Activated gamma-delta T cell (primary cell): ENCODE measurements around the gene DNM3.

Experiments used
- DNase-seq: peaks from one replicate; lab custom pipeline; 2025; lab: John Stamatoyannopoulos, UW

Gene DNM3

DNA sequence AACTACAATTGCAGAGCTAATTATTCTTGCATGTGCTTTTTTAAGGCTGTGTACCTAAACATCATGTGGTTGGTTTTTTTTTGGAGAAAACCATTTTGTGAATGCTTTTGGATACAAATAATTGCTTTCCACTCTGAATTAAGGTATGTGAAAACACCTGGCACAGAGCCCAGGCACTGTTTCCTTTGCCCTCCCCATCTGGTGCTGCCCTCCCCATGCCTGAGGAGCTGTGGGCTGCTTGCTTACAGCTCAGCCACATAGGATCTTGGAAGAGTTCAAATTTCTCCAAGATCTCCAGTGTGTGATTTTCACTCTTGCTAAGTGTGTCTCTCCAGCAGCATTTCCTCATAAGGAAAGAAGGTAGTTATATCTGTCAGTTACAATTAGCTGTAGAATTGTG lies 27.8 kb downstream of the DNM3 start:
- DNase-seq, result no peak

DNA sequence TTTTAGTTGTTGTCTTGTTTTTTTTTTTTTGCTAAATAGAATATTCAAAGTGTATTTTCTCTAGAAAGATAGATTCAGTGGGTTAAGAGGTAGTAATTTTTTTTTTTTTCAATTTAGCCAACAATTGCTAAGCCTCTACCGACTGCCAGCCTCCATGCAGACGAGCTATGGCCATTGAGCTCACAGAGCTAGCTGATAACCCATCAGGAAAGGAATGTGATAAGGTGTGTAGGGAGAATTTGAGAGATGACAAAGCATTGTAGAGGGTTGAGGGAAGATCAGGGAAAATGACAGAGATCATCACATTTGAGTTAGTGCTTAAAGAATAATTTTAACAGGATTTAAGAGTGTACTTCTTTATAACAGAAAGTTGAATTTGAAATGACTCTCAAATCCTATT lies 30.6 kb downstream of the DNM3 start:
- no peak for DNase-seq

DNA sequence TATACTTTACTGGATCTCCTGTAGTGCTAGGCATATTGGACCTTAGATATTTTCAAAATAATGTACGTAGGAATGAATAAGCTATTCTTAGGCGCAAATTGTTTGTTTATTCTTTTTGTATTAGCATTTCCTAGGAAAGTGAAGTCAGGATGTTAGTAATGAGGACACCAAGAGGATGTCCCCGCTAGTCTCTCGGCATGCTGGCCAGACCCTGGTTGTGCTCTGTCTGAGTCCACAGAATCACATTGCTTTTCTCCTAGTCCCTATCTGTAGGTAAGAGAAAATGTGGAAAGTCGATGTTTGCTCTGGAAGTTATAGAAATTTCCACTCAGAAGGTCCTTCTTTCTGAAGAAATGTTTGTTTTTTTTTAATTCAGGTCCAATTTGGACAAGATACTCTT lies 31.1 kb downstream of the DNM3 start:
- no peak for DNase-seq

DNA sequence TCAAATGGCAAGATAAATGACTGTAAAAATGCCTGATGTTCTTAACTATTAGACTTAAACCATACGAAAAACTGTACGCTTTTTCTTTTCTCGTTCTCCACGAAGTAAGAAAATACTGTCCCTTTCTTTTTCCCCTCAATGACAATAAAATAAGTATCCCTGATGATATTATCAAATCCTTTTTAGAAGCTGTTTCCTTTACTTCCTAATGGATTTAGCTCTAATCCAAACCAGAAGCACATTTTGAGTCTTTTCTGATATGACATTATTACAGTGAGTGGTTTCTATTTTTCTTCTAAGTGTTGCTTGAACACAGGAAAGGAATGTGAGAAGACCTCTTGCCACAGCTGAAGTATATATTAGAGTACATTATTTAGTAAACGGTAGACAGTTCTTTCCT lies 32.4 kb downstream of the DNM3 start:
- no peak for DNase-seq

DNA sequence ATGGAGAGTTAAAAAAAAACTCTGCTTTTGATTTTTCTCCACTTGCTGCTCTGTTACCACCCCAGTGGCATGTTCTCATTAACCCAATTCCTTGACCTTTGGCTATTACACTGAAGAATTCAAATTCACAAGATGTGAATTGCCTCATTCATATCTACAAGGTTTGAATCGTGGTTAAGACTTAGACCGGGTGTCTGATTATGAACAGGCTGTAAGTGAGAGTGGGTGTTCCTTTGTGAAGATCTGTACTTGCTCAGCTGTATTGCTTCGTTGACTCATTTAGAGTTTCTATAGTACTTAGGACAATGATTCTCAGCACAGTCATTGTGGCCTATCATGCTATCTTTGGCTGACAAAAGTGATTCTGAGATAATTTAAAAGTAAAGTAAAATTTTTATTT lies 36.4 kb downstream of the DNM3 start:
- no peak for DNase-seq

- no peak for DNase-seq
These were observed 38.3 kb downstream of the DNM3 start for GRCh38 chr1:171879556-171879955.

DNA sequence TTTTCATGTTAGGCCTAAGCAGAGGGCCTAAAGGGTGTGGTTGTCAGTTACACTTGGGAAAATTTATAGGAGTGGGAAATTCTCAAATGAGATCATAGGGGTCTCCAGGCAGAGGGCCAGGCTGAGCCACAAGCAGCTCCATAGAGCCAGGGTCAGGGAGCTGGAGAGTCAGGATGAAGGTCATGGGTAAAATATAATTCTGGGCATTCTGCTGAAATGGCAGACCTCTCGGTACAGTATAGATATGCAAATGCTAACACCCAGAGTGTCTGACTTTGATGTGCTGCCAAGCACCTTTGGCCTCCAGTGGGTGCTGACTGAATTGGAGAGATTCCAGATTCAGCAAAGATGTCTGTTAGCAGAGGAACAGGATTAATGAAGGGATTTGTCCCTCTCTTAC lies 40.1 kb downstream of the DNM3 start:
- DNase-seq, result no peak

DNA sequence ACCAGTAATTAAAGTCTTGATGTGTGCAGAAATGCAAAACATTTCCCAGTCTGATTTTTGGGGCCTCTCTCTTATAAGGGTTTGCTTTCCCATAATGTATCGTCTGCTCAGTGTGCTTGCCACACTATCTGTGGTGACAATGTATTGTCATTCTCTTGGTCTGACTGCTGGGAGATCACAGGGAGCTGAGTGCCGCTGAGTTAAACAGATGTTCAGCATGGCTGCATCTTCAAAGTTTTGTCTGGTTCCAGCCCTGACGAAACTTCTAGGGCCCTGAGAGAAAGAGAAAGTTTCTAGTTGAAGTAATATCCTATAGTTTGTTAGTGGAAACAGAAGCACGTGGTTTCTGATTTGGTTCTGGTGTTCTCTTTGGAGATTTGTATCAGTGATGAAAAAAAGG lies 42.6 kb downstream of the DNM3 start:
- DNase-seq, result no peak

DNA sequence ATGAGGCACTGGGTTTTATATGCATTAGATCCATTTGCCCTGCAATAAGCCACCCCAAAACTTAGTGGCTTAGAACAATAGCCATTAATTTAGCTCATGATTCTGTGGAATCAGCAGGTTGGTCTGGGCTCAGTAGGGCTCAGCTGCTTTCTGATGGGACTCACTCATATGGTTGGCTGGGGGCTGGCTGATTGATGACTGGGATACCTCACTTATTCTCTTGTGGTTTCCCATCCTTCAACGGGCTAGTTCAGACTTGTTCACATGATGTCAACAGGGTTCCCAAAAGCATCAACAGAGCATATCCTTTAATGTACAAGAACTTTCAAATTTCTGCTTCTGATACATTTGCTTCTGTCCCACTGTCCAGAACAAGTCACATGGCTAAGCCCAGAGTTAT lies 43.2 kb downstream of the DNM3 start:
- DNase-seq, result no peak

DNA sequence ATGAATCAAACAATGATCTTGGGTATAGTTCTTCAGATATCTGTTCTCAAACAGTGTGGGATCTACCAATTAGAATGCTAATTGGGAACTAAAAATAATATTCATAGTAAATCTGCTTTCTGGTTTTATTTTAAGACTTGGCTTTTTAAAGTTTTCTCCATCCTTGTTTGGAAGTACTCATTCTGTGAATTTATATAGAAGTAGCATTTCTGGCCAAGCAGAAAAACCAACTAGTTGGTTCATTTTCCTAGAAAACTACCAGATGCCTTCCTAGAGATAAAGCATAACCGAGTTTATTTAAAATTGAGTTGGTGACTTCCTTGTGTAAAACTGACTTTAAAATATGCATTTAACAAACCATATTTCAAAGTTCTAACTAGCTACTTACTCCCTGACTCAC lies 48.8 kb downstream of the DNM3 start:
- DNase-seq, result no peak

DNA sequence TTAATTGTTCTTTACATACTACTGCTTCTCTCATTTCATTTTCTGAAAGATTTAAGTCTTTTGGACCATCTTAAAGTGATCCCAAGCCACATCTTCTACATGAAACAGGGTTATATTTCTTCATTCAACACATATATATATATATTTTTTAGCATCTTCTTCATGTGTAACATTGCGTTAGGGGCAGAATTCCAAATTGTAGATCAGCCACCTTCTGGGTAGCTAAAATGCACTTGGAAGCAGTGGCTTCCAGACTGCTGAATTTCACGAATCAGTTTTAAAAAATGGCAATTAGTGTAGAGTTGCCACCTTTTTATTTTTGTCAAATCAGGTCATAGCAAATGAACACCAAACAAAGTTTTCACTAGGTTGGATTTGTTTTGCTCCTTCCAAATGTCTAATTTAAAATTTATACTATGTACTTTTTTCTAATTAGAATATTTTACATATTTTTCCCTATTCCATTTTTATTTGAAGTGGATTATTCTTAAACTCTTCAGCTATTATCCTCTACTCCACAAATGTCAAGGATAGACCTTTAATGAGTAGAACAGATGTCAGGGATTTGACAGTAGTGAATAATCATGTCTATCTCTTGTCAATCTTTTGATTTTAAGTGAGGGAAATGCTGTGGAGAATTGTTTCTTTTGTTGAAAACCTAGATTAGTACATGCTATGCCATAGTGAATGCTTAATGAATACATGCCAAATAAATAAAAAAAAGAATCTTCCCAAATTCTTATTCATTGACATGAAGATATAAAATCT lies 55.8 kb downstream of the DNM3 start:
- no peak for DNase-seq

DNA sequence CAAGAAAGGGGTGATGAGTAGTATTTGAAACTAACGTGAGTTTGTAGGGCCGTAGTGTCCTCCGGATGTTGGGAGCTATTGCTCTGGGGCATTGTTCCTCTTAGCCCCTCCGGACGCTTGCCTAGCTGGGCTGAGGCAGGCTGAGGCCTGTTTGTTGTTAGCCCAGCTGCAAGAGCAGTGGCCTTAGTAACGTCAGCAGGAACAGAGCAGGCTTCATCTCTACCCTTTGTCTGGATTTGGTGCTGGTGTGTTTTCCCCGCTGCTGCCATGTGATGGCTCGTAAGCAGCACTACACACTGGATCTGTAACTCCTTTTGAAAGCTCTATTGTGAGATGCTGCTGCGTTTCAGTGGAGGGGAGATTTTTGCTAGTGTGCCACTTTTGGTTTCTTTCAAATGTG lies 57.6 kb downstream of the DNM3 start:
- no peak for DNase-seq

DNA sequence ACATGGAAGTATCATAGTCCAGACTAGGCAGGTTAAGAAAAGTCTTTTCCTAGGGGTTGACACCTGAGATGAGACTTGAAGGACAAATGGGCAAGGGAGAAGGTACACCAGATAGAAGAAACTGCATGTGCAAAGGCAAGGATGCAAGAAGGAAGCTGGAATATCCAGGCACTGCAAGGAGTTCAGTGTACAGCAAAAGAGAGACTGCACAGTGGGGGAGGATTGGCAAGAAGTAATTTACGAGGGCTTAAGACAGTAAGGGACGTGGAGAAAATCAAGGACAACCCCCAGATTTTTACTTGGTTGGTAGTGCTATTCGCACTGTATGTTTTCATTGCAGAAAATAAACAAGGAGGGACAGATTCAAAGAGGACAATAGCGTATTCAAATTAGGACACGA lies 58.5 kb downstream of the DNM3 start:
- DNase-seq, result no peak

GRCh38 chr1:171901245-171901644 lies 59.9 kb downstream of the DNM3 start:
- no peak for DNase-seq

DNA sequence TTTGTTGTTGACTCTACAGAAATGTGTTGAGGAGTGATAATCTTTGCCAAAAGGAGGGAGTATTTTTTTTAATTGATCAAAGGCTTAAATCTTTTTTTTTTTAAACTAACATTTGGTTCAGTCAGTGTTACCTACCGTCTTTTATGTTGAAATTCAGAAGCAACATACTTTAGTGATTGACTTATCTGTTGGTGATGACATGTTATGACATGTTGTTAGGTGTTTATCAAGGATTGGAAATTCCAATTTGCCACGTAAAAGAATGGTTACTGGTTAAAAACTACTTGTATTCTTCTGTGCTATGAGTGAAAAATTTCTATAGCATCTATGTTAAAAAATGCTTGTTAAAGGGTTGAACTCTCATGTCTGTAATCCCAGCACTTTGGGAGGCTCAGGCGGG lies 61.2 kb downstream of the DNM3 start:
- no peak for DNase-seq

GRCh38 chr1:171904778-171905450 lies 63.6 kb downstream of the DNM3 start:
- no peak for DNase-seq

- no peak for DNase-seq
These were observed 68.4 kb downstream of the DNM3 start for GRCh38 chr1:171909711-171910110.

- no peak for DNase-seq
These were observed 69.5 kb downstream of the DNM3 start for GRCh38 chr1:171910786-171911185.

DNA sequence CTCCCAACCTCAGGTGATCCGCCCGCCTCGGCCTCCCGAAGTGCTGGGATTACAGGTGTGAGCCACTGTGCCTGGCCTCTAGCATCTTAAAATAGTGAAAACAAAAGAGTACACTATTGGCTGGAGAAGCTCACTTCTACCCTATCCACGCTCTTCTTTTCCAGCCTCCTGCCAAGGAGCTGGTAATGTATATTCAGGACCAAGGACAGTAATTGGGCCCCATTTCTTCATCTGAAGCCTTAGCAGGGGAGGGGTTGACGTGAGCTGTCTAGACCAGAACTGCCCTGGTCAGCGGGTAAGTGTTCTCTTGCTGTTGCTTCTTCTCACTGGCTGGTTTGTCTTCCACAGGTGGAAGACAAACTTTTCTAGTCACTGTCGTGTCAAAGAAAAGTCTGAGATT lies 70.2 kb downstream of the DNM3 start:
- no peak for DNase-seq

DNA sequence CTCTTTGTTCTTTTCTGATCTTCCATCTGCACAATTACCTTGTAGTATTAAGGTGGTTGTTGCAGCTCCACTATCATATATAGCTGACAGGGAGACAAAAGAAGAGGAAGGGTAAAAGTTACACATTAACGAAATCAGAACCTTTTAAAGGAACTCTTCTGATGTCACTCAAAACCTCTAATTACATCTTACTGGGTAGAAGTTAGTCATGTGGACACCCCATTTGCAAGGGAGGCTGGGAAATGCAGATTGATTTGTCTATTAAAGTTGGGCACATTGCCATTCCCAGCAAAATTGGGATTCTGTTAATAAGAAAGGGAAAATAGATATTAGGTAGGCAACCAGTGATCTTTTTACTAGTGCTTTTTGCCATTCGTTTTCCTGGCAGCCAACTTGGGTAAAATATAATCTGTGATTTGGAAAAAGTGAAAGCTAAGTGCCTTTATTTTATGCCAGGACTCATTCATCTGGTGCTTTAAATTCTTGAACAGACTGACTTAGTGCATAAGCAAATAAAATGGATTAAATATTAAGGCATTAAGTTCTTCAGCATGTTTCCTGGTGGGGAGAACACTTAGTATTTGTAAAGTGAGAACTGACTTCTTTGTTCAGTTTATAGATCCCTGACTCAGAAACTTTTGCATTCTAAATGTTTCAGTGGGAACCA lies 71.3 kb downstream of the DNM3 start:
- no peak for DNase-seq

GRCh38 chr1:171913385-171913784 lies 72.1 kb downstream of the DNM3 start:
- no peak for DNase-seq

- no peak for DNase-seq
These were observed 75.0 kb downstream of the DNM3 start for GRCh38 chr1:171916315-171916771.

GRCh38 chr1:171917331-171917730 lies 76.0 kb downstream of the DNM3 start:
- no peak for DNase-seq
